ENCODE data around the gene DDX41. TPM values are rescaled to one million over a fixed set of nuclear protein-coding genes. Genes with fewer than 3 reads are reported as not detected.

DDX41 gene
- total RNA-seq, 1 donor from 2014 or later = 60.7 TPM

DNA sequence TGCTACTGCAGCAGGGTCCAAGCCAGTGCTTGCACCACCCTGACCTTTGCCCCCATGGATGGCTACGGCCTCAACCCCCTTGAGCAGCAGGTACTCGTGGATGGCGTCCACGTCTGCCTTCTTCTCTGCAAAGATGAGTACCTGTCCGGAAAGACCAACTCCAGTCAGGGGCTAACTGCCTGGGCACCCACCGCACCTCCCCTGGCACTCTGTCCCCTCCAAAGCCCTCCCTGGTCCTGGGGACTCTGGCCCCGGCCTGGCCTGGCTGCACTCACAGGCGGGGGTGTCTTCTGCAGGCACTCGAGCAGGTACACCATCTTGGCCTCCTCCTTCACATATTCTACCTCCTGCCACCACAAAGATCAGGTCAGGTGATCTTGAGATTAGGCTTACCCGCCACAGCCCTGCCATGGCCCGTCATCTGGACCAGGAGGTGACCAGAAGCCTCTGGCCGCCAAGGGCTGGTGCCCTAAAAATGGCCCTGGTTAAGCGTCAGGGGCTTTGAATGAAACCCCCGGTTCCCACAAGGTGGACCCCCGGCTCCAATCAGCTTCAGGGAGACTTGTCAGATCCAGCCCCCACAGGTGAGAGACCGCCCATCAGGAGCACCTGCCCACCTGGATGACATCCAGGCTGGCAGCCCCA, 3.9 kb downstream of the DDX41 start:
- H3K79me2 ChIP-seq (ENCODE audit: low read depth) = peaks cover 19% of the 10 kb centered on the region
- no peak overlapping the region for H2AFZ ChIP-seq (replicated peaks)
- H3K4me1 Mint-ChIP-seq = peaks cover 23% of the 10 kb centered on the region
- no peak for DNase-seq (ENCODE audit: low spot score)
- no peak overlapping the region for H3K27ac ChIP-seq
- H3F3A ChIP-seq (ENCODE audit: low read depth) = peaks cover 7% of the 10 kb centered on the region
- no peak for TF ChIP-seq CTCF (IDR thresholded peaks at IDR 0.05)
- no peak for TF ChIP-seq EZH2 (IDR thresholded peaks at IDR 0.05)
- no peak for TF ChIP-seq EZH2phosphoT487 (IDR thresholded peaks at IDR 0.05)
- peak overlapping the region; percentile 35 for H3K4me3 Mint-ChIP-seq
- H3K27me3 Mint-ChIP-seq (ENCODE audit: insufficient read depth, low read depth) = peaks cover 11% of the 10 kb centered on the region
- H3K4me2 ChIP-seq = no peak overlapping the region
- no peaks in the 10 kb centered on the region for H3K9me3 ChIP-seq (ENCODE audit: low read depth)
- no peak overlapping the region for H3K4me3 ChIP-seq
- no peak overlapping the region for H3K27ac Mint-ChIP-seq
- no peak overlapping the region for H3K9ac ChIP-seq
- no peaks in the 10 kb centered on the region for H3K36me3 ChIP-seq
- no peaks in the 10 kb centered on the region for H3K4me1 ChIP-seq
- H4K20me1 ChIP-seq (ENCODE audit: low read depth) = peaks cover 9% of the 10 kb centered on the region
- H3K36me3 Mint-ChIP-seq = peaks cover 20% of the 10 kb centered on the region
- H3K9me3 Mint-ChIP-seq = no peaks in the 10 kb centered on the region
- H3K27me3 ChIP-seq = no peaks in the 10 kb centered on the region

- Mint-ChIP-seq H3K27me3 (ENCODE audit: insufficient read depth, low read depth) (peaks cover 15% of the 10 kb centered on the region), H3K36me3 (peaks cover 20% of the 10 kb centered on the region), H3K9me3 (no peaks in the 10 kb centered on the region), H3K27ac (no peak overlapping the region), H3K4me3 (no peak overlapping the region), H3K4me1 (peaks cover 23% of the 10 kb centered on the region)
- H3K36me3 ChIP-seq = no peaks in the 10 kb centered on the region
- H3F3A ChIP-seq (ENCODE audit: low read depth) = peaks cover 2% of the 10 kb centered on the region
- H3K9me3 ChIP-seq (ENCODE audit: low read depth) = no peaks in the 10 kb centered on the region
- no peak for TF ChIP-seq EZH2phosphoT487 (IDR thresholded peaks at IDR 0.05)
- DNase-seq (ENCODE audit: low spot score) = no peak
- no peak overlapping the region for H3K4me2 ChIP-seq
- H3K27me3 ChIP-seq = no peaks in the 10 kb centered on the region
- H3K9ac ChIP-seq = no peak overlapping the region
- peaks cover 19% of the 10 kb centered on the region for H3K79me2 ChIP-seq (ENCODE audit: low read depth)
- no peak overlapping the region for H3K4me3 ChIP-seq
- no peaks in the 10 kb centered on the region for H3K4me1 ChIP-seq
- H3K27ac ChIP-seq = no peak overlapping the region
- H2AFZ ChIP-seq (replicated peaks) = no peak overlapping the region
- H4K20me1 ChIP-seq (ENCODE audit: low read depth) = peaks cover 9% of the 10 kb centered on the region
Measured at GRCh38 chr5:177511796-177512675, 4.7 kb downstream of the DDX41 start.

GRCh38 chr5:177511181-177511580, 5.6 kb downstream of the DDX41 start:
- peaks cover 11% of the 10 kb centered on the region for H3K27me3 Mint-ChIP-seq (ENCODE audit: insufficient read depth, low read depth)
- H3F3A ChIP-seq (ENCODE audit: low read depth) = no peaks in the 10 kb centered on the region
- H3K27ac Mint-ChIP-seq = no peak overlapping the region
- no peak overlapping the region for H3K4me3 Mint-ChIP-seq
- no peaks in the 10 kb centered on the region for H3K9me3 Mint-ChIP-seq
- no peak overlapping the region for H3K4me2 ChIP-seq
- no peaks in the 10 kb centered on the region for H3K4me1 ChIP-seq
- DNase-seq (ENCODE audit: low spot score) = no peak
- no peak overlapping the region for H3K9ac ChIP-seq
- peaks cover 20% of the 10 kb centered on the region for H3K36me3 Mint-ChIP-seq
- H2AFZ ChIP-seq (replicated peaks) = no peak overlapping the region
- no peaks in the 10 kb centered on the region for H3K27me3 ChIP-seq
- TF ChIP-seq CTCF (IDR thresholded peaks at IDR 0.05) (no peak), EZH2 (IDR thresholded peaks at IDR 0.05) (no peak), EZH2phosphoT487 (IDR thresholded peaks at IDR 0.05) (no peak)
- H4K20me1 ChIP-seq (ENCODE audit: low read depth) = peaks cover 9% of the 10 kb centered on the region
- no peak overlapping the region for H3K4me3 ChIP-seq
- peaks cover 17% of the 10 kb centered on the region for H3K4me1 Mint-ChIP-seq
- H3K36me3 ChIP-seq = no peaks in the 10 kb centered on the region
- no peaks in the 10 kb centered on the region for H3K9me3 ChIP-seq (ENCODE audit: low read depth)
- H3K27ac ChIP-seq = no peak overlapping the region
- H3K79me2 ChIP-seq (ENCODE audit: low read depth) = peaks cover 14% of the 10 kb centered on the region

Data from neural progenitor cell (in vitro differentiated cells).